ENCODE measurements around the gene ARHGAP24.

The ARHGAP24 gene

DNA sequence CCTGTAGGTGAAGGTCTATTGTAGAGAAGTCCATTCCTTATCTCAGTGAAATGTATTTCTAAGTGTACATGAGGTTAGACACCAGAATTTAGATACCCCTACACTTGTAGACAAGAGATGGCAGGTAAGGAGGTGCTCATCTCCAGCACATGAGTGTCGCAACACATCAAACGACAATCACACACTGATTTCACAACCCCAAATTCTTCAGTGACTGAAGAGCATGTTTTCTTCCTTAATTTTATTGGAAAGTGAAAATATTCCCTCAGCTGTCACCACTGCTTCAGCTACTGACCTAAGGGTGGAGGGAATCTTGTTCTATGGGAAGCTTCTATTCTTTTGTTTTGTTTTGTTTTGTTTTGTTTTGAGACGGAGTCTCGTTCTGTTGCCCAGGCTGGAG lies 280.3 kb downstream of the ARHGAP24 start:
- no peak for TF ChIP-seq CTCF (IDR thresholded peaks at IDR 0.05; ENCODE audit: low read depth, low read length)
- no peak for DNase-seq (ENCODE audit: low read depth, low spot score)
- in situ Hi-C loops (cut with HindIII; ENCODE audit: low sequenced_read_pairs): no loop called here
- no peak overlapping the region for H3K4me3 ChIP-seq (ENCODE audit: low read depth, low read length)

DNA sequence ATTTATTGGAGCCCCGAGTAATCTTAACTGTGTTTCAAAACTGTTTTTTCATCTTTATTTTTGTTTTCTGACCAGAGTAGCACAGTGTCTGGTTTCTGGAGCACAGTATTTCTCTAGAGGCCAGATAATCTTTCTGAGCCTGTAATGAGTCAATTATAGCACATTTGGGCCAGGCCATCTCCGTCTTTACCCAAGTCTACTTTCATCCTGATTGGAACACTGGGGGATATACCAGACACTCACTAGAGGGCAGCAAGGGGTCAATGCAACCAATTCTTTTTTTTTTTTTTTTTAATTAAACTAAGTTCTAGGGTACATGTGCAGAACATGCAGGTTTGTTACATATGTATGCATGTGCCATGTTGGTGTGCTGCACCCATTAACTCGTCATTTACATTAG lies 282.0 kb downstream of the ARHGAP24 start:
- H3K4me3 ChIP-seq (ENCODE audit: low read depth, low read length): no peak overlapping the region
- peak; percentile 67 for TF ChIP-seq CTCF (IDR thresholded peaks at IDR 0.05; ENCODE audit: low read depth, low read length)
- DNase-seq (ENCODE audit: low read depth, low spot score): peak; percentile 45
- in situ Hi-C loops (cut with HindIII; ENCODE audit: low sequenced_read_pairs): no loop called here

DNA sequence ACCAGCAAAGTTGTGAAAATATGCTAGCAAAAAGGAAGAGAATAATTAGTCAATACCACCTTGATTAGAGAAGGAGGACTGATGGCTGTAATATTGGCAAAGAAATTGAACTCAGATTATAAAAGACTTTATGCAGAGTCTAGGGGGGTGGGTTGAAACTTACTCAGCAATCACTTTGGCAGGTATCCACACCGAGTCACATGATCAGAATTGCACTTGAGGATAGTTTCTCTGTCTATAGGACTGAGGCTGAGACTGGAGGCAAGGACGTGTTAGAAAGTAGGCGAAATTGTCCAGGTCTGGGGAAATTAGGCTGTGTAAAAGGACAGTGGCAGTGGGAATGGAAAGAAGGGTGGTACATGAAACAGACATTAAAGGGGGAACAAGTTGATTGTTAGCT lies 284.4 kb downstream of the ARHGAP24 start:
- H3K4me3 ChIP-seq (ENCODE audit: low read depth, low read length): no peak overlapping the region
- DNase-seq (ENCODE audit: low read depth, low spot score): no peak
- TF ChIP-seq CTCF (IDR thresholded peaks at IDR 0.05; ENCODE audit: low read depth, low read length): no peak
- in situ Hi-C loops (cut with HindIII; ENCODE audit: low sequenced_read_pairs): no loop called here

GRCh38 chr4:85760511-85760910 lies 285.6 kb downstream of the ARHGAP24 start:
- no peak for DNase-seq (ENCODE audit: low read depth, low spot score)
- no peak overlapping the region for H3K4me3 ChIP-seq (ENCODE audit: low read depth, low read length)
- in situ Hi-C loops (cut with HindIII; ENCODE audit: low sequenced_read_pairs): no loop called here
- no peak for TF ChIP-seq CTCF (IDR thresholded peaks at IDR 0.05; ENCODE audit: low read depth, low read length)

- TF ChIP-seq CTCF (IDR thresholded peaks at IDR 0.05; ENCODE audit: low read depth, low read length): no peak
- in situ Hi-C loops (cut with HindIII; ENCODE audit: low sequenced_read_pairs): no loop called here
- DNase-seq (ENCODE audit: low read depth, low spot score): peak; percentile 69
- no peak overlapping the region for H3K4me3 ChIP-seq (ENCODE audit: low read depth, low read length)
These were observed 287.0 kb downstream of the ARHGAP24 start for GRCh38 chr4:85761803-85762528.

GRCh38 chr4:85762529-85762871 lies 287.6 kb downstream of the ARHGAP24 start:
- no peak overlapping the region for H3K4me3 ChIP-seq (ENCODE audit: low read depth, low read length)
- in situ Hi-C loops (cut with HindIII; ENCODE audit: low sequenced_read_pairs): no loop called here
- TF ChIP-seq CTCF (IDR thresholded peaks at IDR 0.05; ENCODE audit: low read depth, low read length): no peak
- peak; percentile 88 for DNase-seq (ENCODE audit: low read depth, low spot score)

All from astrocyte of the spinal cord (primary cell).